ENCODE measurements around the gene KEL. TPM values are rescaled to one million over a fixed set of nuclear protein-coding genes. Genes with fewer than 3 reads are reported as not detected.

The KEL gene
- total and polyA plus RNA-seq, 4 donors = 0.18 to 81.0 (median 0.36) TPM

DNA sequence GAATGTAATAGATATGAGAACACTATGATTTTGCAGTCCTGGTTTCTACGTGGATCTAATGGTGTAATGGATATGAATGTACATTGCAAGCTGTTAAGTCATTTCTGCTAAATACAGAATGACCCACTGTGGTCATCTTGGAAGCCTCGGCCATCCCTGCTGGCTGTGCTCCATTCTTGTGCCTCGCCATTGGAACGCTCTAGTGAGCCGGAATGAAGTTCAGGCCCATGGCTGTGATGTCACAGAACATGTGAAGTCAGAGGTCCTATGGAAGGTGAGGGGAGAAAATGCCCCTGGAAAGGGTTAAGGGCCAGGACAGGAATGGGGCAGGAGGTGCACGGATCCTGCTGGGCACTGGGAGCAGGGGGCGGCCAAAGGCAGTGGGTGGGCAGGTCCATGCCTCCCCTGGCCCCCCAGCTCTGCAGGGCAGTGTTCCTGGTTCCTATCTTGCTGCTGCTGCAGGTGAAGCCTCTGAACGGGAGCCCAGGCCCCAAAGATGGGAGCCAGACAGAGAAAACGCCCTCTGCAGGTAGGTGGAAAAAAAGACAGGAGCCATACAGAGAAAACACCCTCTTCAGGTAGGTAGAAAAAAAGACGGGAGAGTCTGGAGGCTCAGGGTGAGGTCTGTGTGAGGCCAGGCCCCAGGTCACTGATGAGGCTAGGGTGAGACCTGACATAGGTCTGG lies 22.8 kb downstream of the KEL start, which contains the start of gene LLCFC1:
TSS of gene LLCFC1 (plus strand) at position 259 of the 685 bp plus-strand sequence. CDS start at position 397, 138 bp downstream.
- Histone ChIP-seq H3K4me3 (ENCODE audit: low read depth in 1 of 3, low read length in 3 of 3) (no peak within 1 kb of the TSS), H3K36me3 (ENCODE audit: control insufficient read depth in 4 of 4, insufficient read depth in 3 of 4, low read depth in 1 of 4, low read length in 3 of 4) (no peaks in the 10 kb centered on the region), H3K27me3 (ENCODE audit: control insufficient read depth in 4 of 4, insufficient read depth in 4 of 4, low read length in 3 of 4) (no peaks in the 10 kb centered on the region), H3K9ac (ENCODE audit: low read depth in 1 of 2, low read length in 2 of 2) (no peak within 1 kb of the TSS), H3K9me3 (ENCODE audit: control insufficient read depth in 4 of 4, low read length in 3 of 4) (no peaks in the 10 kb centered on the region), H3K4me1 (ENCODE audit: control insufficient read depth in 4 of 4, insufficient read depth in 4 of 4, low read length in 3 of 4) (no peaks in the 10 kb centered on the region), H3K27ac (ENCODE audit: low read depth in 1 of 2, low read length in 2 of 2) (no peak within 1 kb of the TSS)
- 75% methylated on average over 10 of the region's 10 CpGs for WGBS
- TF ChIP-seq YY1 (IDR thresholded peaks at IDR 0.05) (no peak), GABPA (IDR thresholded peaks at IDR 0.05 in 1 of 2, conservative IDR thresholded peaks at IDR 0.05 in 1 of 2) (no peak), FOXA2 (IDR thresholded peaks at IDR 0.05) (no peak), SP1 (IDR thresholded peaks at IDR 0.05) (no peak), JUND (IDR thresholded peaks at IDR 0.05) (no peak), RXRA (IDR thresholded peaks at IDR 0.05) (no peak), NR2F2 (IDR thresholded peaks at IDR 0.05) (no peak), CTCF (IDR thresholded peaks at IDR 0.05; ENCODE audit: low read depth, low read length, missing input control) (no peak), HNF4A (conservative IDR thresholded peaks at IDR 0.05) (no peak), REST (IDR thresholded peaks at IDR 0.05) (no peak), EGR1 (IDR thresholded peaks at IDR 0.05; ENCODE audit: low read depth in 2 of 2) (no peak), FOXA1 (IDR thresholded peaks at IDR 0.05) (no peak)
- TF ChIP-seq, protein P1, sequence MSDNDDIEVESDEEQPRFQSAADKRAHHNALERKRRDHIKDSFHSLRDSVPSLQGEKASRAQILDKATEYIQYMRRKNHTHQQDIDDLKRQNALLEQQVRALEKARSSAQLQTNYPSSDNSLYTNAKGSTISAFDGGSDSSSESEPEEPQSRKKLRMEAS (IDR thresholded peaks at IDR 0.05) = no peak
- TF ChIP-seq, protein P2, sequence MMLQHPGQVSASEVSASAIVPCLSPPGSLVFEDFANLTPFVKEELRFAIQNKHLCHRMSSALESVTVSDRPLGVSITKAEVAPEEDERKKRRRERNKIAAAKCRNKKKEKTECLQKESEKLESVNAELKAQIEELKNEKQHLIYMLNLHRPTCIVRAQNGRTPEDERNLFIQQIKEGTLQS (IDR thresholded peaks at IDR 0.05) = no peak
- TF ChIP-seq, protein P3, sequence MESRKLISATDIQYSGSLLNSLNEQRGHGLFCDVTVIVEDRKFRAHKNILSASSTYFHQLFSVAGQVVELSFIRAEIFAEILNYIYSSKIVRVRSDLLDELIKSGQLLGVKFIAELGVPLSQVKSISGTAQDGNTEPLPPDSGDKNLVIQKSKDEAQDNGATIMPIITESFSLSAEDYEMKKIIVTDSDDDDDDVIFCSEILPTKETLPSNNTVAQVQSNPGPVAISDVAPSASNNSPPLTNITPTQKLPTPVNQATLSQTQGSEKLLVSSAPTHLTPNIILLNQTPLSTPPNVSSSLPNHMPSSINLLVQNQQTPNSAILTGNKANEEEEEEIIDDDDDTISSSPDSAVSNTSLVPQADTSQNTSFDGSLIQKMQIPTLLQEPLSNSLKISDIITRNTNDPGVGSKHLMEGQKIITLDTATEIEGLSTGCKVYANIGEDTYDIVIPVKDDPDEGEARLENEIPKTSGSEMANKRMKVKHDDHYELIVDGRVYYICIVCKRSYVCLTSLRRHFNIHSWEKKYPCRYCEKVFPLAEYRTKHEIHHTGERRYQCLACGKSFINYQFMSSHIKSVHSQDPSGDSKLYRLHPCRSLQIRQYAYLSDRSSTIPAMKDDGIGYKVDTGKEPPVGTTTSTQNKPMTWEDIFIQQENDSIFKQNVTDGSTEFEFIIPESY (IDR thresholded peaks at IDR 0.05) = no peak
- no peak for DNase-seq (ENCODE audit: low spot score)

All from liver (tissue), 9 donors.